ENCODE measurements around the gene TNFRSF12A. TPM values are rescaled to one million over a fixed set of nuclear protein-coding genes. Genes with fewer than 3 reads are reported as not detected.
A peak's percentile ranks its signal among the peaks of the same experiment; 100 is the strongest.

TNFRSF12A gene
- total and polyA plus RNA-seq, 9 of the 15 experiments (the other 6 are each of a cell fraction or from before 2014, with no cell fraction given), result 0.41 to 61.8 (median 26.5) TPM

- TF ChIP-seq ZNF764 (CRISPR knock-in tag; IDR thresholded peaks at IDR 0.05; ENCODE audit: low read depth) (no peak), ZNF780A (CRISPR knock-in tag; IDR thresholded peaks at IDR 0.05) (no peak), L3MBTL2 (IDR thresholded peaks at IDR 0.05) (peak; percentile 55; the same call in 1 of the 2 replicates), BRF1 (IDR thresholded peaks at IDR 0.05; ENCODE audit: borderline replicate concordance, extremely low read depth, insufficient read length) (no peak), ARHGAP35 (IDR thresholded peaks at IDR 0.05; ENCODE audit: partially characterized antibody) (no peak), PPARD (CRISPR knock-in tag; IDR thresholded peaks at IDR 0.05) (no peak), COPS2 (conservative IDR thresholded peaks at IDR 0.05) (no peak), ZNF140 (CRISPR knock-in tag; IDR thresholded peaks at IDR 0.05) (no peak), RBM25 (IDR thresholded peaks at IDR 0.05; ENCODE audit: low read depth, low read length, severe bottlenecking) (no peak), CHD4 (IDR thresholded peaks at IDR 0.05; ENCODE audit: insufficient read depth, insufficient replicate concordance, low read depth, low read length, poor library complexity, severe bottlenecking) (no peak), DDX20 (tag; IDR thresholded peaks at IDR 0.05; ENCODE audit: low read depth) (no peak), CGGBP1 (CRISPR knock-in tag; IDR thresholded peaks at IDR 0.05) (no peak), MAFG (tag; conservative IDR thresholded peaks at IDR 0.05) (no peak)
Measured at GRCh38 chr16:3027983-3028715, 8.0 kb downstream of the TNFRSF12A start (continued).

Data from K562 (cell line).